Transverse colon (tissue), 4 donors: ENCODE results near the gene RDH12.

ENCODE experiments used
- EP300 ChIP-seq: sonication (generic); formaldehyde crosslinking; IDR thresholded peaks from one replicate; pipeline ENCODE4 v1.6.1; 2017; ENCODE audit warnings: antibody characterized with exemption, low read depth
- POLR2AphosphoS5 ChIP-seq, 3 donors: sonication (generic); formaldehyde crosslinking; IDR thresholded peaks; one replicate each; pipeline ENCODE4 v1.6.1; 2016; ENCODE audit warnings: antibody characterized with exemption in 3 of 3
- TF ChIP-seq, protein P1 (sequence below), 5 experiments: fragments of 200-600 bp in 3 of 5; fragments of 450-650 bp in 2 of 5; sonication (generic) in 3 of 5; IDR thresholded peaks; 1 replicate in 2 of 5; 2 replicates in 3 of 5; pipeline ENCODE4 v1.5.1; 2016 to 2017; ENCODE audit warnings: antibody characterized with exemption in 5 of 5, inconsistent platforms in 3 of 5, mild to moderate bottlenecking in 2 of 5, moderate library complexity in 1 of 5

DNA sequence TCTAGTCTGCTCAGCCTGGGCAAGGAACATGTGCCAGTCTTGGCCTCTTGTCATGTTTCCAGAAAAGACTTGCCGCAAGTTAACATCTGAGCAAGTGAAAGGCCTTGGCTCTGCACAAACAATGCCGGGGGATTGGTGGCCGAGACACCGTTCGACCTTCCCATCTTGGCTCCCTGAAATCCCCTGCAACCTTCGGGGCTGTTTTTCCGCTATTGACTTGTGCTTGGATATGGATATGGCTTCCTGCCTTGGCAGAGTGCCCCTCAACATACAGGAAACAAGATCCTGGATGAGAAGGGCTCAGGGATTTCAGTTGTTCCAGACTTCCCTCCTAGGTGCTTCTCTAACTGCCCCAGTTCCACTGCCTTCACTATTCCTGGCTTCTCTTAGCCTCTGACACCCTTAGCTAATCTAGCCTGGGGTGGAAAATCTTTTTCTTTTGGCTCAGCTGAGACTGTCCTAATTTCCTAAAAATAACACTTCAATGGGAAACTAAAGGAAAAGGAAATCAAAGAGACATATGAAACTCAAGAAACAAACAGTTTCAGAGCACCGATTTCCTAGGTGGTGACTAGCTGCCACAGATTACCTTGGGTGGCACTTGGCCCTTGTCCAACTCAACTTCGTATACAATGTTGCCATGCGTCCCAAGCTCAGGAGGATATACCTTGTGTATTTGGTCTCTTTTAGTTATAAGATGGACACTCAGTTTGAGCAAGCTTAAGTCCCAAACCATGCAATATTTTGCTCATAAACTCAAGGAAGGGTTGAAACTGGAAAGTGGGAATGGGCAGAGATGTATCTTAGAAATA lies 33.9 kb downstream of the RDH12 start:
- TF ChIP-seq, protein P1, sequence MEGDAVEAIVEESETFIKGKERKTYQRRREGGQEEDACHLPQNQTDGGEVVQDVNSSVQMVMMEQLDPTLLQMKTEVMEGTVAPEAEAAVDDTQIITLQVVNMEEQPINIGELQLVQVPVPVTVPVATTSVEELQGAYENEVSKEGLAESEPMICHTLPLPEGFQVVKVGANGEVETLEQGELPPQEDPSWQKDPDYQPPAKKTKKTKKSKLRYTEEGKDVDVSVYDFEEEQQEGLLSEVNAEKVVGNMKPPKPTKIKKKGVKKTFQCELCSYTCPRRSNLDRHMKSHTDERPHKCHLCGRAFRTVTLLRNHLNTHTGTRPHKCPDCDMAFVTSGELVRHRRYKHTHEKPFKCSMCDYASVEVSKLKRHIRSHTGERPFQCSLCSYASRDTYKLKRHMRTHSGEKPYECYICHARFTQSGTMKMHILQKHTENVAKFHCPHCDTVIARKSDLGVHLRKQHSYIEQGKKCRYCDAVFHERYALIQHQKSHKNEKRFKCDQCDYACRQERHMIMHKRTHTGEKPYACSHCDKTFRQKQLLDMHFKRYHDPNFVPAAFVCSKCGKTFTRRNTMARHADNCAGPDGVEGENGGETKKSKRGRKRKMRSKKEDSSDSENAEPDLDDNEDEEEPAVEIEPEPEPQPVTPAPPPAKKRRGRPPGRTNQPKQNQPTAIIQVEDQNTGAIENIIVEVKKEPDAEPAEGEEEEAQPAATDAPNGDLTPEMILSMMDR (IDR thresholded peaks at IDR 0.05), result no peak
- TF ChIP-seq POLR2AphosphoS5 (IDR thresholded peaks at IDR 0.05) (no peak), EP300 (no peak)
